DOHH2 (cell line): Measurements from ENCODE around the gene ITSN2.
"Not testable (repeated sequence)": the region's sequence is repeated elsewhere in the genome, so short reads cannot be mapped to it uniquely, and the experiment has no call there.

Experiments used
- CTCF ChIP-seq: fragments of 200-600 bp; sonication (generic); IDR thresholded peaks from one replicate; pipeline ENCODE4 v1.5.1; 2014; ENCODE audit warnings: antibody characterized with exemption, mild to moderate bottlenecking, low read depth, low read length; ENCODE audit not compliant: poor library complexity, severe bottlenecking
- EZH2phosphoT487 ChIP-seq: fragments of 200-600 bp; sonication (generic); IDR thresholded peaks from 2 replicates; pipeline ENCODE4 v1.6.1; 2017; ENCODE audit warnings: borderline replicate concordance, mild to moderate bottlenecking, antibody characterized with exemption, low read length, moderate library complexity, mixed read lengths

- TF ChIP-seq CTCF, EZH2phosphoT487: not testable (repeated sequence)
These were observed 3.2 kb downstream of the ITSN2 start for GRCh38 chr2:24357115-24357514.
